H1 (cell line): ENCODE results near the gene MGAT5. TPM values are rescaled to one million over a fixed set of nuclear protein-coding genes. Genes with fewer than 3 reads are reported as not detected.

Experiments
- CTCF ChIA-PET: fragments of 300-600 bp; sonication (Branson Sonifier 250); formaldehyde crosslinking; loops from one replicate; lab custom pipeline; 2021; ENCODE audit not compliant: partially characterized antibody; lab: Charles Lee
- POLR2A ChIA-PET: fragments of 300-600 bp; sonication (Branson Sonifier 250); formaldehyde crosslinking; loops from one replicate; lab custom pipeline; 2021; ENCODE audit warnings: inconsistent platforms; ENCODE audit not compliant: partially characterized antibody; lab: Charles Lee
- DNase-seq, 2 experiments: peaks; one replicate each; pipeline versions ENCODE4 v3.0.0 to v3.0.0-alpha.2; 2010 to 2022; ENCODE audit warnings: low spot score in 2 of 2, low read depth in 1 of 2, mixed read lengths in 1 of 2
- FAIRE-seq: peaks from 2 replicates; lab custom pipeline; 2011; peaks lifted over from hg19 to GRCh38; lab: Jason Lieb, UNC
- H2AFZ ChIP-seq: 2 replicates; pipeline ENCODE4 v1.8.1; 2012; ENCODE audit warnings: low read length, inconsistent platforms
- H2AK5ac ChIP-seq: 2 replicates; pipeline ENCODE4 v1.6.1; 2013; ENCODE audit warnings: low read depth, low read length
- H2BK120ac ChIP-seq: replicated peaks from 2 replicates; pipeline ENCODE3; 2013; ENCODE audit warnings: low read depth, low read length, inconsistent platforms
- H2BK12ac ChIP-seq: 2 replicates; pipeline ENCODE4 v1.6.1; 2013; ENCODE audit warnings: low read depth, low read length
- H2BK15ac ChIP-seq: 2 replicates; pipeline ENCODE4 v1.6.1; 2013; ENCODE audit warnings: low read length
- H2BK20ac ChIP-seq: 2 replicates; pipeline ENCODE4 v1.6.1; 2013; ENCODE audit warnings: low read length
- H2BK5ac ChIP-seq: 2 replicates; pipeline ENCODE4 v1.6.1; 2013; ENCODE audit warnings: low read depth, low read length
- H3K14ac ChIP-seq: 2 replicates; pipeline ENCODE4 v1.6.1; 2013; ENCODE audit warnings: inconsistent platforms; ENCODE audit not compliant: insufficient read length
- H3K18ac ChIP-seq: 2 replicates; pipeline ENCODE4 v1.6.1; 2013; ENCODE audit warnings: low read length; ENCODE audit errors: extremely low read depth
- H3K23ac ChIP-seq: 2 replicates; pipeline ENCODE4 v1.6.1; 2013; ENCODE audit warnings: inconsistent platforms; ENCODE audit not compliant: insufficient read length
- H3K23me2 ChIP-seq: 2 replicates; pipeline ENCODE4 v1.6.1; 2013; ENCODE audit warnings: low read depth, low read length
- H3K27ac ChIP-seq: 2 replicates; pipeline ENCODE4 v1.6.1; 2011; ENCODE audit warnings: low read depth, low read length, inconsistent platforms
- H3K27me3 ChIP-seq, 4 experiments: replicated peaks in 1 of 4; 1 replicate in 1 of 4; 2 replicates in 3 of 4; pipeline versions ENCODE4 v1.6.1 to v1.8.1; 2011 to 2013; ENCODE audit warnings: low read length in 3 of 4, mild to moderate bottlenecking in 3 of 4, inconsistent platforms in 2 of 4, mixed read lengths in 2 of 4, moderate library complexity in 1 of 4; ENCODE audit not compliant: control insufficient read depth in 3 of 4, insufficient read depth in 3 of 4; ENCODE audit errors: extremely low read depth in 1 of 4
- H3K36me3 ChIP-seq, 4 experiments: 2 replicates each; pipeline versions ENCODE4 v1.6.1 to v1.8.1; 2011 to 2013; ENCODE audit warnings: mild to moderate bottlenecking in 4 of 4, low read length in 3 of 4, moderate library complexity in 2 of 4, control low read depth in 1 of 4, inconsistent platforms in 1 of 4; ENCODE audit not compliant: insufficient read depth in 4 of 4, control insufficient read depth in 2 of 4
- H3K4ac ChIP-seq: replicated peaks from 2 replicates; pipeline ENCODE3; 2013; ENCODE audit warnings: low read length, low read depth, mixed read lengths, inconsistent platforms; ENCODE audit not compliant: insufficient read length
- H3K4me1 ChIP-seq, 4 experiments: replicated peaks in 1 of 4; 1 replicate in 1 of 4; 2 replicates in 3 of 4; pipeline versions ENCODE4 v1.6.1 to v1.8.1; 2011 to 2013; ENCODE audit warnings: low read length in 3 of 4, inconsistent platforms in 2 of 4, mixed read lengths in 1 of 4; ENCODE audit not compliant: insufficient read depth in 4 of 4, control insufficient read depth in 3 of 4
- H3K4me2 ChIP-seq, 2 experiments: 2 replicates each; pipeline versions ENCODE4 v1.6.1 to v1.8.1; 2011 to 2013; ENCODE audit warnings: low read depth in 2 of 2, low read length in 2 of 2, control low read depth in 1 of 2, inconsistent platforms in 1 of 2, mild to moderate bottlenecking in 1 of 2; ENCODE audit not compliant: insufficient read depth in 1 of 2
- H3K4me3 ChIP-seq, 4 experiments: fragments of 200-600, 300-600 bp in 1 of 4; sonication (generic), shearing (Covaris generic), sonication (Bioruptor Twin) in 1 of 4; 2 replicates each; pipeline versions ENCODE4 v1.5.1 to v1.8.1; 2011 to 2016; ENCODE audit warnings: low read length in 4 of 4, low read depth in 3 of 4, control low read depth in 2 of 4, inconsistent platforms in 2 of 4, mild to moderate bottlenecking in 2 of 4, mixed read lengths in 1 of 4, moderate library complexity in 1 of 4; ENCODE audit not compliant: insufficient read depth in 2 of 4; ENCODE audit errors: extremely low read depth in 1 of 4
- H3K56ac ChIP-seq: replicated peaks from 2 replicates; pipeline ENCODE3; 2013; ENCODE audit warnings: low read depth, mild to moderate bottlenecking, mixed read lengths, low read length, inconsistent platforms; ENCODE audit not compliant: insufficient read length
- H3K79me1 ChIP-seq: 2 replicates; pipeline ENCODE4 v1.6.1; 2013; ENCODE audit warnings: low read depth, low read length, control low read depth
- H3K79me2 ChIP-seq, 2 experiments: 2 replicates each; pipeline versions ENCODE4 v1.6.1 to v1.8.1; 2012 to 2013; ENCODE audit warnings: low read length in 2 of 2, mild to moderate bottlenecking in 2 of 2, inconsistent platforms in 1 of 2; ENCODE audit not compliant: insufficient read depth in 2 of 2, control insufficient read depth in 1 of 2
- H3K9ac ChIP-seq, 4 experiments: replicated peaks in 1 of 4; 1 replicate in 1 of 4; 2 replicates in 3 of 4; pipeline versions ENCODE4 v1.6.1 to v1.8.1; 2011 to 2013; ENCODE audit warnings: low read depth in 3 of 4, low read length in 3 of 4, control low read depth in 2 of 4, mild to moderate bottlenecking in 2 of 4, moderate library complexity in 2 of 4, inconsistent platforms in 1 of 4; ENCODE audit errors: extremely low read depth in 1 of 4
- H3K9me3 ChIP-seq, 2 experiments: 2 replicates each; pipeline versions ENCODE4 v1.6.1 to v1.8.1; 2012 to 2013; ENCODE audit warnings: mild to moderate bottlenecking in 2 of 2, moderate library complexity in 2 of 2, control low read depth in 1 of 2, inconsistent platforms in 1 of 2, low read depth in 1 of 2, low read length in 1 of 2, mixed read lengths in 1 of 2; ENCODE audit not compliant: insufficient read depth in 2 of 2
- H4K20me1 ChIP-seq, 2 experiments: replicated peaks in 1 of 2; 2 replicates each; pipeline versions ENCODE3 to v1.8.1; 2011 to 2013; ENCODE audit warnings: inconsistent platforms in 2 of 2, low read length in 2 of 2, mild to moderate bottlenecking in 1 of 2; ENCODE audit not compliant: insufficient read depth in 2 of 2, control insufficient read depth in 1 of 2
- H4K5ac ChIP-seq: 2 replicates; pipeline ENCODE4 v1.6.1; 2013; ENCODE audit warnings: low read length, low read depth, mixed read lengths, inconsistent platforms; ENCODE audit not compliant: insufficient read length
- H4K8ac ChIP-seq: 2 replicates; pipeline ENCODE4 v1.8.0; 2013; ENCODE audit warnings: mild to moderate bottlenecking, moderate library complexity, low read length, inconsistent platforms; ENCODE audit not compliant: insufficient read depth; ENCODE audit errors: extremely low read depth
- H4K91ac ChIP-seq: replicated peaks from 2 replicates; pipeline ENCODE3; 2013; ENCODE audit warnings: low read length, mixed read lengths, inconsistent platforms; ENCODE audit not compliant: insufficient read length
- CTBP2 ChIP-seq: IDR thresholded peaks from 2 replicates; pipeline ENCODE4 v1.7.0; 2011; ENCODE audit warnings: borderline replicate concordance, mild to moderate bottlenecking, moderate library complexity, mixed read lengths, low read length; ENCODE audit not compliant: insufficient read depth, insufficient read length
- JUND ChIP-seq: IDR thresholded peaks from 2 replicates; pipeline ENCODE4 v1.6.1; 2011; ENCODE audit warnings: mild to moderate bottlenecking, improper control_type of control experiment, low read length
- KDM4A ChIP-seq: IDR thresholded peaks from one replicate; pipeline ENCODE4 v1.7.1; 2012; ENCODE audit warnings: low read depth, mild to moderate bottlenecking, moderate library complexity, low read length, inconsistent platforms; ENCODE audit not compliant: severe bottlenecking
- POLR2A ChIP-seq, 2 experiments: IDR thresholded peaks; 1 replicate in 1 of 2; 2 replicates in 1 of 2; pipeline ENCODE4 v1.6.1; 2011; ENCODE audit warnings: low read depth in 2 of 2, low read length in 2 of 2, mild to moderate bottlenecking in 2 of 2; ENCODE audit errors: control extremely low read depth in 1 of 2
- RXRA ChIP-seq: IDR thresholded peaks from 2 replicates; pipeline ENCODE4 v1.6.1; 2011; ENCODE audit warnings: low read depth, mild to moderate bottlenecking, low read length, moderate library complexity; ENCODE audit not compliant: insufficient read depth
- SP4 ChIP-seq: IDR thresholded peaks from 2 replicates; pipeline ENCODE4 v1.6.1; 2012; ENCODE audit warnings: low read length, inconsistent platforms
- SUZ12 ChIP-seq: fragments of 200-600 bp; sonication (generic); IDR thresholded peaks from 2 replicates; pipeline ENCODE4 v1.6.1; 2012; ENCODE audit warnings: mild to moderate bottlenecking, inconsistent platforms, low read length, moderate library complexity, mixed read lengths
- WGBS, 2 experiments: shearing (Covaris generic) in 1 of 2; methylation state at CpG; one replicate each; pipeline versions ENCODE4 v1.1.6 to v1.1.7; 2013 to 2015; ENCODE audit warnings: low lambda C conversion rate in 2 of 2, mixed read lengths in 2 of 2, inconsistent platforms in 1 of 2, low coverage in 1 of 2, missing lambda C conversion rate in 1 of 2; ENCODE audit not compliant: insufficient replicate concordance in 2 of 2, insufficient coverage in 1 of 2, insufficient read length in 1 of 2; ENCODE audit errors: extremely low coverage in 1 of 2, missing lambda C conversion rate in 1 of 2; 5-methylcytosine and 5-hydroxymethylcytosine counted together
- polyA plus RNA-seq, 7 experiments: library from polyadenylated mRNA; depleted of rRNA in 3 of 7; stranded (reverse) in 5 of 7; unstranded in 2 of 7; fragments of >200 nt in 5 of 7; fragments of 200-250 nt in 2 of 7; gene quantifications; 1 replicate in 5 of 7; 2 replicates in 1 of 7; 4 replicates in 1 of 7; pipeline versions ENCODE4 v1.2.1 to v1.2.3, GENCODE V29; 2011 to 2013; ENCODE audit warnings: missing spikeins in 2 of 7, mixed read lengths in 2 of 7
- total RNA-seq: library from RNA; stranded (reverse); fragmentation: NEBNext Ultra II Directional; extraction: Animal tissue kit (Norgen Biotek cat#: 25700); gene quantifications from 2 replicates; pipeline ENCODE4 v1.2.1, GENCODE V29; 2021

The MGAT5 gene
- total and polyA plus RNA-seq, 2 of the 8 experiments (the other 6 are each of a cell fraction or from before 2014, with no cell fraction given): 11.2 to 49.2 TPM

DNA sequence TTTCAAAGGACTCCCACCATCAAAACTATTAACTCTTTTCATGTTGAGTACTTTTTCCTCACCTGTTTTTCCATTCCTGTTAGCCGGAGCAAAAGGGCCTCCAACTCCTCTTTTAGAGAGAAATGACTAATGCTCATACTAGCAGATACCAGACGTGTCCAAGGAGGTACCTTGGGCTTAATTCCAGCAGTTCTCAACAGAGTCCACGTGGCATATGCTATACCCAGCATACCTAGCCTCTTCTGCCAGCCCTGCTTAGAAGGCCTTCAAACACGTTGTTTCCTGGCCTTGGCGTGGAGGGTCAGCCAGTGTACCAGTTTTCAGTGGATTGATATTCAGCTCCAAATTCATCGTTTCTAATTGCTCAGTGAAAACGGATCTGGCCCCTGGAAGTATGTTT lies 123.9 kb downstream of the MGAT5 start:
- Histone ChIP-seq H3K4me3 (no peak overlapping the region), H4K20me1 (peaks cover 0 to 2% of the 10 kb centered on the region in 2 experiments), H3K23me2 (no peaks in the 10 kb centered on the region), H3K79me1 (0 out of 2 replicates have a peak, but pooled peaks cover 2% of the 10 kb centered on the region), H3K14ac (no peak overlapping the region), H3K9me3 (no peaks in the 10 kb centered on the region), H3K18ac (no peak overlapping the region), H2BK120ac (no peak overlapping the region), H4K91ac (no peak overlapping the region), H3K4me1 (no peaks in the 10 kb centered on the region), H2BK15ac (no peak overlapping the region), H3K79me2 (no peaks in the 10 kb centered on the region), H3K56ac (no peak overlapping the region), H2BK12ac (no peak overlapping the region), H3K4me2 (no peak overlapping the region), H2BK20ac (no peak overlapping the region), H3K23ac (no peak overlapping the region), H4K8ac (no peak overlapping the region), H2BK5ac (no peak overlapping the region), H3K36me3 (peaks cover 0 to 4% (median 0%) of the 10 kb centered on the region in 4 experiments; a peak in 2 of 8 replicates), H3K4ac (no peak overlapping the region), H3K27ac (no peak overlapping the region), H3K27me3 (no peaks in the 10 kb centered on the region), H2AK5ac (no peak overlapping the region), H4K5ac (no peak overlapping the region), H2AFZ (no peak overlapping the region), H3K9ac (no peak overlapping the region)
- ChIA-PET POLR2A (no interaction called here), CTCF (interaction anchor here (1.2 to 6.3 kb wide), 6 partner anchors 13 to 77 kb away, joined by 3 to 37 read pairs (median 6); no protein-coding TSS in a partner anchor)
- no peak for FAIRE-seq
- no peak for DNase-seq
- TF ChIP-seq SP4 (no peak), SUZ12 (no peak), RXRA (no peak), KDM4A (no peak), JUND (no peak), POLR2A (IDR thresholded peaks at IDR 0.05; ENCODE audit: control extremely low read depth in 1 of 2, low read depth in 2 of 2, low read length in 2 of 2) (no peak), CTBP2 (no peak)
- 98% methylated on average over 7 of the region's 7 CpGs; no CpG with 5 or more reads in 1 of the 2 experiments for WGBS, 2 experiments
